HTR-8/SVneo (cell line): ENCODE results near the gene LRRC70.
"Not testable (repeated sequence)": the region's sequence is repeated elsewhere in the genome, so short reads cannot be mapped to it uniquely, and the experiment has no call there.

Experiments
- DNase-seq: peaks from one replicate; pipeline ENCODE4 v3.0.0; 2011; ENCODE audit warnings: low spot score, mixed read lengths; ENCODE audit not compliant: insufficient read length
- FAIRE-seq: peaks from 2 replicates; lab custom pipeline; 2011; peaks lifted over from hg19 to GRCh38; lab: Jason Lieb, UNC

LRRC70 gene

GRCh38 chr5:62603934-62604333 is 25.3 kb downstream of the LRRC70 start:
- no peak for DNase-seq
- FAIRE-seq: peak; percentile 36

GRCh38 chr5:62605638-62606037 is 27.0 kb downstream of the LRRC70 start:
- FAIRE-seq (no peak), DNase-seq (no peak)

GRCh38 chr5:62606878-62607277 is 28.3 kb downstream of the LRRC70 start:
- no peak for FAIRE-seq

GRCh38 chr5:62607615-62608014 is 29.0 kb downstream of the LRRC70 start:
- DNase-seq: no peak
- FAIRE-seq: no peak

More at GRCh38 chr5:62606878-62607277, 28.3 kb downstream of the LRRC70 start:
- no peak for DNase-seq

- no peak for DNase-seq
Observed at GRCh38 chr5:62608529-62609511, 30.2 kb downstream of the LRRC70 start.

GRCh38 chr5:62614355-62614754 is 35.7 kb downstream of the LRRC70 start:
- DNase-seq: no peak
- FAIRE-seq: peak; percentile 44

More at GRCh38 chr5:62608529-62609511, 30.2 kb downstream of the LRRC70 start:
- FAIRE-seq: no peak

- no peak for DNase-seq
- FAIRE-seq: no peak
Observed at GRCh38 chr5:62616615-62617277, 38.1 kb downstream of the LRRC70 start.

- no peak for DNase-seq
- FAIRE-seq: no peak
Observed at GRCh38 chr5:62617943-62618342, 39.3 kb downstream of the LRRC70 start.

- FAIRE-seq: no peak
- no peak for DNase-seq
Observed at GRCh38 chr5:62620761-62621160, 42.1 kb downstream of the LRRC70 start.

- DNase-seq: no peak
- FAIRE-seq: no peak
Observed at GRCh38 chr5:62621280-62621679, 42.7 kb downstream of the LRRC70 start.

GRCh38 chr5:62623271-62623670 is 44.7 kb downstream of the LRRC70 start:
- FAIRE-seq: no peak
- DNase-seq: no peak

GRCh38 chr5:62624436-62624835 is 45.8 kb downstream of the LRRC70 start:
- FAIRE-seq, DNase-seq: not testable (repeated sequence)

GRCh38 chr5:62626534-62626933 is 47.9 kb downstream of the LRRC70 start:
- no peak for DNase-seq
- no peak for FAIRE-seq

GRCh38 chr5:62627121-62627520 is 48.5 kb downstream of the LRRC70 start:
- no peak for FAIRE-seq
- DNase-seq: no peak

GRCh38 chr5:62627901-62628300 is 49.3 kb downstream of the LRRC70 start:
- no peak for FAIRE-seq

More at GRCh38 chr5:62627901-62628300, 49.3 kb downstream of the LRRC70 start:
- DNase-seq: no peak
